K562 (cell line): ENCODE data around the gene ARHGEF17. TPM values are rescaled to one million over a fixed set of nuclear protein-coding genes. Genes with fewer than 3 reads are reported as not detected.

ENCODE experiments used
- ATAC-seq: fragments of 200-7000 bp; cut with Tn5 transposase; 3 replicates; pipeline ENCODE4 v1.9.1; 2020; ENCODE audit warnings: moderate library complexity
- BruUV-seq: library from RNA; stranded (reverse); fragments of 400-500 nt; replicated peaks from 2 replicates; lab custom pipeline; 2021; lab: Mats Ljungman, UMichigan
- CTCF ChIA-PET: fragments of 300-600 bp; formaldehyde crosslinking; extraction: SDS; loops from one replicate; lab custom pipeline; 2021; ENCODE audit warnings: low intra/inter-chr PET ratio; lab: Yijun Ruan, JAX
- POLR2A ChIA-PET: fragments of 300-600, 350-650 bp; sonication (Branson Sonifier 250); formaldehyde crosslinking; extraction: SDS; loops from one replicate; lab custom pipeline; 2021; ENCODE audit warnings: antibody characterized with exemption, inconsistent platforms; lab: Yijun Ruan, JAX
- DNase-seq, 4 experiments: peaks; one replicate each; pipeline versions ENCODE4 v3.0.0 to v3.0.0-alpha.2; 2011 to 2018; ENCODE audit warnings: low spot score in 3 of 4, mixed read lengths in 3 of 4; ENCODE audit errors: extremely low read depth in 1 of 4
- FAIRE-seq: peaks from 2 replicates; lab custom pipeline; 2011; peaks lifted over from hg19 to GRCh38; lab: Jason Lieb, UNC
- H2AFZ ChIP-seq: 2 replicates; pipeline ENCODE4 v1.6.0; 2011; ENCODE audit warnings: low read depth, low read length, control low read depth, inconsistent platforms
- H3K27ac ChIP-seq: fragments of 200-600 bp; 3 replicates; pipeline ENCODE4 v1.8.0; 2011; ENCODE audit warnings: low read depth, mild to moderate bottlenecking, control low read depth, inconsistent platforms, low read length, moderate library complexity, mixed read lengths; ENCODE audit errors: extremely low read depth
- H3K27me3 ChIP-seq, 2 experiments: fragments of 300-600 bp in 1 of 2; 2 replicates in 1 of 2; 3 replicates in 1 of 2; pipeline versions ENCODE4 v1.6.0 to v1.8.0; 2011; ENCODE audit warnings: inconsistent platforms in 2 of 2, low read length in 2 of 2, mild to moderate bottlenecking in 1 of 2, mixed read lengths in 1 of 2, moderate library complexity in 1 of 2; ENCODE audit not compliant: control insufficient read depth in 2 of 2, insufficient read depth in 2 of 2
- H3K36me3 ChIP-seq: fragments of 300-600 bp; 3 replicates; pipeline ENCODE4 v1.8.0; 2011; ENCODE audit warnings: mild to moderate bottlenecking, low read length, inconsistent platforms; ENCODE audit not compliant: control insufficient read depth, insufficient read depth
- H3K4me1 ChIP-seq, 2 experiments: fragments of 200-600 bp in 1 of 2; replicated peaks in 1 of 2; 2 replicates in 1 of 2; 3 replicates in 1 of 2; pipeline versions ENCODE4 v1.5.1 to v1.8.0; 2011; ENCODE audit warnings: inconsistent platforms in 2 of 2, low read length in 2 of 2, mild to moderate bottlenecking in 1 of 2, mixed read lengths in 1 of 2, moderate library complexity in 1 of 2; ENCODE audit not compliant: control insufficient read depth in 2 of 2, insufficient read depth in 2 of 2
- H3K4me2 ChIP-seq: 2 replicates; pipeline ENCODE4 v1.6.1; 2011; ENCODE audit warnings: low read length, control low read depth, inconsistent platforms, mixed read lengths; ENCODE audit not compliant: insufficient read depth
- H3K4me3 ChIP-seq: fragments of 200-600 bp; sonication (generic), shearing (Covaris generic); 2 replicates; pipeline ENCODE4 v1.5.1; 2016; ENCODE audit warnings: control low read depth, inconsistent platforms
- H3K79me2 ChIP-seq: fragments of 200-600 bp; 3 replicates; pipeline ENCODE4 v1.8.0; 2011; ENCODE audit warnings: low read length, inconsistent platforms; ENCODE audit not compliant: control insufficient read depth, insufficient read depth
- H3K9ac ChIP-seq, 2 experiments: 2 replicates each; pipeline versions ENCODE4 v1.6.0 to v1.6.1; 2011; ENCODE audit warnings: low read depth in 2 of 2, low read length in 2 of 2, control low read depth in 1 of 2, inconsistent platforms in 1 of 2, mild to moderate bottlenecking in 1 of 2, mixed read lengths in 1 of 2; ENCODE audit not compliant: insufficient read depth in 1 of 2
- H3K9me1 ChIP-seq: one replicate; pipeline ENCODE4 v1.6.0; 2011; ENCODE audit warnings: inconsistent platforms, mild to moderate bottlenecking, low read length, moderate library complexity; ENCODE audit not compliant: control insufficient read depth, insufficient read depth
- H3K9me3 ChIP-seq: replicated peaks from 2 replicates; pipeline ENCODE4 v1.5.1; 2011; ENCODE audit warnings: low read depth, low read length, inconsistent platforms; ENCODE audit not compliant: control insufficient read depth, insufficient read depth
- H4K20me1 ChIP-seq: replicated peaks from 2 replicates; pipeline ENCODE4 v1.6.1; 2011; ENCODE audit warnings: low read length, inconsistent platforms, mixed read lengths; ENCODE audit not compliant: control insufficient read depth, insufficient read depth
- CHD7 ChIP-seq: fragments of 200-600 bp; sonication (generic); IDR thresholded peaks from one replicate; pipeline ENCODE4 v1.6.1; 2012; ENCODE audit warnings: mild to moderate bottlenecking, low read depth, low read length, inconsistent platforms
- DNMT1 ChIP-seq: fragments of 450-650 bp; IDR thresholded peaks from 2 replicates; pipeline ENCODE4 v1.6.1; 2016; ENCODE audit warnings: antibody characterized with exemption, mild to moderate bottlenecking
- NCOA1 ChIP-seq: fragments of 450-650 bp; IDR thresholded peaks from 2 replicates; pipeline ENCODE4 v1.6.1; 2016; ENCODE audit warnings: low read depth
- RAD21 ChIP-seq, 2 experiments: fragments of 250-450 bp in 1 of 2; fragments of 450-650 bp in 1 of 2; sonication (Bioruptor Pico) in 1 of 2; formaldehyde crosslinking in 1 of 2; IDR thresholded peaks in 1 of 2; conservative IDR thresholded peaks in 1 of 2; 2 replicates each; pipeline versions ENCODE4 v1.4.0 to v1.8.0; 2020 to 2022; ENCODE audit warnings: mild to moderate bottlenecking in 2 of 2, moderate library complexity in 1 of 2
- SRSF7 ChIP-seq: fragments of 200-400 bp; formaldehyde crosslinking; optimal IDR thresholded peaks from 2 replicates; pipeline ENCODE3; 2017; ENCODE audit warnings: mild to moderate bottlenecking, low read depth, low read length
- SRSF9 ChIP-seq: fragments of 200-400 bp; formaldehyde crosslinking; IDR thresholded peaks from 2 replicates; pipeline ENCODE4 v1.6.1; 2017; ENCODE audit warnings: low read depth, low read length, borderline replicate concordance
- TAF1 ChIP-seq: IDR thresholded peaks from 2 replicates; pipeline ENCODE4 v1.6.1; 2011; ENCODE audit warnings: mild to moderate bottlenecking, low read length, moderate library complexity; ENCODE audit not compliant: insufficient read depth, control insufficient read depth, severe bottlenecking; ENCODE audit errors: extremely low read depth
- TARDBP ChIP-seq: fragments of 450-650 bp; IDR thresholded peaks from 2 replicates; pipeline ENCODE4 v1.6.1; 2016
- TFE3 ChIP-seq: fragments of 450-650 bp; formaldehyde crosslinking; IDR thresholded peaks from 2 replicates; pipeline ENCODE4 v1.4.0; 2020; ENCODE audit warnings: mild to moderate bottlenecking, mixed read lengths
- ZNF146 ChIP-seq: IDR thresholded peaks from one replicate; pipeline ENCODE4 v1.6.1; 2018; ENCODE audit warnings: missing compliant biosample characterization; ENCODE audit not compliant: unreplicated experiment
- WGBS: fragments of 100-300 bp; shearing (Covaris generic); methylation state at CpG from one replicate; pipeline ENCODE4 v1.1.6; 2016; ENCODE audit warnings: low coverage, mixed read lengths; ENCODE audit not compliant: insufficient coverage; ENCODE audit errors: missing lambda C conversion rate; 5-methylcytosine and 5-hydroxymethylcytosine counted together
- in situ Hi-C: fragments of 300-500 bp; cut with MboI; formaldehyde crosslinking; loops from 4 replicates; pipeline ENCODE4 v1.15.0; 2018; ENCODE audit warnings: inconsistent platforms, mixed read lengths
- intact Hi-C: fragments of 100-400 bp; cut with micrococcal nuclease; formaldehyde crosslinking; loops from 2 replicates; pipeline ENCODE4 v1.14.2; 2022
- polyA plus RNA-seq, 8 experiments: library from polyadenylated mRNA; depleted of rRNA in 4 of 8; stranded (reverse) in 5 of 8; unstranded in 3 of 8; fragments of >200 nt; fragmentation: Nextera tagmentation in 2 of 8; fragmentation: Illumina TruSeq in 1 of 8; extraction: Ambion mirVana in 2 of 8; extraction: Trizol in 1 of 8; gene quantifications; 2 replicates each; pipeline versions ENCODE4 v1.2.1 to v1.2.3, GENCODE V29; 2011 to 2014; ENCODE audit warnings: inconsistent platforms in 1 of 8, missing spikeins in 1 of 8
- total RNA-seq, 7 experiments: library from RNA; depleted of rRNA in 6 of 7; stranded (reverse); fragments of >200 nt in 6 of 7; fragmentation: Illumina TruSeq in 2 of 7; extraction: Trizol in 2 of 7; gene quantifications; 2 replicates each; pipeline versions ENCODE4 v1.2.1 to v1.2.3, GENCODE V29; 2011 to 2021; ENCODE audit warnings: low replicate concordance in 1 of 7

Gene ARHGEF17
- total and polyA plus RNA-seq, 9 of the 15 experiments (the other 6 are each of a cell fraction or from before 2014, with no cell fraction given) = 0.04 to 0.68 (median 0.10) TPM; not detected in 2

- DNase-seq (no peak), ATAC-seq (no peak), FAIRE-seq (no peak)
- H3K9me1 ChIP-seq = no peaks in the 10 kb centered on the region
- CTCF ChIA-PET = interaction anchor here (0.6 kb wide), 1 partner anchor 522 kb away, joined by 4 read pairs; no protein-coding TSS in a partner anchor
- no peaks in the 10 kb centered on the region for H3K9me3 ChIP-seq
- no TSS peak for BruUV-seq
- in situ Hi-C loops = no loop called here
- no peak overlapping the region for H3K4me2 ChIP-seq
- POLR2A ChIA-PET = interaction anchor here (1.0 kb wide), 1 partner anchor 9 kb away, joined by 4 read pairs; no protein-coding TSS in a partner anchor
- no peaks in the 10 kb centered on the region for H3K36me3 ChIP-seq
- H3K9ac ChIP-seq = peak overlapping the region in 1 of 2 experiments; percentile 66; a peak in 1 of 4 replicates
- H3K27me3 ChIP-seq = no peaks in the 10 kb centered on the region
- WGBS = 47% methylated on average over 8 of the region's 8 CpGs
- H3K27ac ChIP-seq = no peak overlapping the region
- intact Hi-C loops = no loop called here
- no peak overlapping the region for H3K4me3 ChIP-seq
- H3K79me2 ChIP-seq = no peaks in the 10 kb centered on the region
- no peak overlapping the region for H2AFZ ChIP-seq
- H3K4me1 ChIP-seq = no peaks in the 10 kb centered on the region
- H4K20me1 ChIP-seq = no peaks in the 10 kb centered on the region; the same call in 1 of the 2 replicates
- TF ChIP-seq TAF1 (no peak), RAD21 (CRISPR knock-in tag; conservative IDR thresholded peaks at IDR 0.05 in 1 of 2, IDR thresholded peaks at IDR 0.05 in 1 of 2) (no peak), NCOA1 (no peak), SRSF7 (no peak), CHD7 (no peak), SRSF9 (no peak), TARDBP (no peak), TFE3 (CRISPR knock-in tag) (no peak), ZNF146 (CRISPR knock-in tag) (no peak), DNMT1 (no peak)
Observed at GRCh38 chr11:73409431-73409830, 101.4 kb downstream of the ARHGEF17 start.
